K562 treated with DMSO at 1 percent for 12 hours (cell line): Measurements from ENCODE around the gene CELF1. TPM values are rescaled to one million over a fixed set of nuclear protein-coding genes. Genes with fewer than 3 reads are reported as not detected.

Experiments used
- total RNA-seq: library from RNA; unstranded; fragments of 300-600 nt; gene quantifications from 2 replicates; pipeline ENCODE4 v1.2.3, GENCODE V29; 2022; ENCODE audit not compliant: insufficient read depth

CELF1 gene
- 12.5 and 40.6 TPM in 2 replicates for total RNA-seq

GRCh38 chr11:47552566-47553405 lies at the start of gene CELF1:
Gene CELF1 (minus strand): TSS chr11:47553132. CDS start chr11:47499523, 53,609 bp downstream.

GRCh38 chr11:47593934-47594855 lies 41.3 kb upstream of the CELF1 start, which contains the start of gene C1QTNF4:
Gene C1QTNF4 (minus strand): TSS chr11:47594411. CDS start chr11:47590810, 3,601 bp downstream.

GRCh38 chr11:47586098-47586855 lies 33.3 kb upstream of the CELF1 start, which contains the start of gene FAM180B:
Gene FAM180B (plus strand): TSS chr11:47586678. CDS start chr11:47586769, 91 bp downstream.

GRCh38 chr11:47578524-47579494 lies 25.9 kb upstream of the CELF1 start, which contains the start of the genes KBTBD4 and NDUFS3:
Gene KBTBD4 (minus strand): TSS chr11:47578970. CDS start chr11:47578951, 19 bp downstream.
Gene NDUFS3 (plus strand): TSS chr11:47579074. CDS start chr11:47579092, 18 bp downstream.

GRCh38 chr11:47565340-47566148 lies 12.6 kb upstream of the CELF1 start, which contains the start of gene PTPMT1:
Gene PTPMT1 (plus strand): TSS chr11:47565599. CDS start chr11:47565623, 24 bp downstream.

GRCh38 chr11:47448566-47449427 lies 104.1 kb downstream of the CELF1 start, which contains the start of gene RAPSN:
Gene RAPSN (minus strand): TSS chr11:47449136. CDS start chr11:47448964, 172 bp downstream.

GRCh38 chr11:47426062-47426956 lies 126.6 kb downstream of the CELF1 start, which contains the start of gene PSMC3:
Gene PSMC3 (minus strand): TSS chr11:47426439. CDS start chr11:47426279, 160 bp downstream.

Other genes starting within 250 kb of the CELF1 start
- gene MYBPC3, start 200.4 kb downstream of the CELF1 start, total RNA-seq, result not detected in 2 replicates
- gene SPI1, start 174.6 kb downstream of the CELF1 start, total RNA-seq, result 71.7 and 77.5 TPM in 2 replicates
- gene SLC39A13, start 144.5 kb downstream of the CELF1 start, total RNA-seq, result 25.9 and 30.0 TPM in 2 replicates
- gene PSMC3, start 126.7 kb downstream of the CELF1 start, total RNA-seq, result 220 and 240 TPM in 2 replicates
- not detected in 2 replicates for gene RAPSN, start 104.0 kb downstream of the CELF1 start, total RNA-seq
- 111 and 115 TPM in 2 replicates for gene PTPMT1, start 12.5 kb upstream of the CELF1 start, total RNA-seq
- 8.0 and 13.1 TPM in 2 replicates for gene KBTBD4, start 25.8 kb upstream of the CELF1 start, total RNA-seq
- 158 and 208 TPM in 2 replicates for gene NDUFS3, start 25.9 kb upstream of the CELF1 start, total RNA-seq
- not detected in 2 replicates for gene FAM180B, start 33.5 kb upstream of the CELF1 start, total RNA-seq
- not detected in 2 replicates for gene C1QTNF4, start 41.3 kb upstream of the CELF1 start, total RNA-seq
- gene MTCH2, start 89.4 kb upstream of the CELF1 start, total RNA-seq, result 60.6 and 71.2 TPM in 2 replicates
- 1.2 TPM in 1 of 2 replicates, not detected in the other for gene AGBL2, start 162.2 kb upstream of the CELF1 start, total RNA-seq
- 11.4 and 55.2 TPM in 2 replicates for gene FNBP4, start 214.2 kb upstream of the CELF1 start, total RNA-seq